Hypothalamus (tissue), 51 donors: ENCODE measurements around the gene USPL1.
A peak's percentile ranks its signal among the peaks of the same experiment; 100 is the strongest.
"Not testable (repeated sequence)": the region's sequence is repeated elsewhere in the genome, so short reads cannot be mapped to it uniquely, and the experiment has no call there.

ENCODE experiments used
- DNase-seq, 51 donors: peaks; one replicate each; lab custom pipeline; 2025; lab: John Stamatoyannopoulos, UW

Gene USPL1

DNA sequence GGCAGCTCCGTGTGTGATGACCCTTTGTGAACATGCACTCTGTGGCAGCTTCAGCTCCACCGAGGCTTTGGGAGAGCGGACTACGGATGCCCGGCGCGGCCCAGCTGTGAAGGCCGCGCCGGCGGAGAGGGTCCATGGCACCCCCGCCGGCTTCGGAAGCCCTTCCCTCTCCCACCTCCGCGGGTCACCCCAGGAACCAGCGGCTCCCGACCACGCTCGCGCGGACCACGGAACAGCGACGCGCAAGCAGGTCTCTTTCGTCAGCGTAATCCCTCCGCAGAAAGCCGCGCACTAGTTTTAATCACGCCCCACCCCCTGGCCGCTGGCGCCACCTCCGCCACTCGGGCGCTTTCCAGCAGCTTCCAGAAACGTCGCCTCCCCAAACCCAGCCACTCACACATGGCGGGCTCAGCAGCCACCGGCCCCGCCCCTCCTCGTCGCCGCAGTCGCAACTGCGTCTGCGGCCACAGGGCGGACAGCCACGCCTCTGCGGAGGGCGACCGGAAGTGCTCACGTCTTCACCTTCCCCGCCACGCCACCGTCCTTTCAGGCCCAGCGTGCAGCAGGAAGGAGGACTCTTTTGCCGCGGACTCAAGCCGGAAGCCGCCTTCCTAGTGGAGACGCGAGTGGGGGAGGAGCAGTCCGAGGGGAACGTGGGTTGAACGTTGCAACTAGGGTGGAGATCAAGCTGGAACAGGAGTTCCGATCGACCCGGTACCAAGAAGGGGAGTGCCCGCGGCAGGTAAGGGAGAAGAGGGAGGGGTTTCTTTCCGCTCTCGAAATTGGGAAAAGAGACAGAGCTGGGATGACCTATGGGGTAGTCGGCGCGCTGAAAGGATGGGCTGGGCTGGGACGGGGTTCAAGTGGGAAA is at the start of gene USPL1:
TSS of gene USPL1 (plus strand) at position 606 of the 871 bp plus-strand sequence. CDS start 3,221 bp downstream, outside the sequence.
- DNase-seq: peak; percentile 91 to 100 (median 98)

DNA sequence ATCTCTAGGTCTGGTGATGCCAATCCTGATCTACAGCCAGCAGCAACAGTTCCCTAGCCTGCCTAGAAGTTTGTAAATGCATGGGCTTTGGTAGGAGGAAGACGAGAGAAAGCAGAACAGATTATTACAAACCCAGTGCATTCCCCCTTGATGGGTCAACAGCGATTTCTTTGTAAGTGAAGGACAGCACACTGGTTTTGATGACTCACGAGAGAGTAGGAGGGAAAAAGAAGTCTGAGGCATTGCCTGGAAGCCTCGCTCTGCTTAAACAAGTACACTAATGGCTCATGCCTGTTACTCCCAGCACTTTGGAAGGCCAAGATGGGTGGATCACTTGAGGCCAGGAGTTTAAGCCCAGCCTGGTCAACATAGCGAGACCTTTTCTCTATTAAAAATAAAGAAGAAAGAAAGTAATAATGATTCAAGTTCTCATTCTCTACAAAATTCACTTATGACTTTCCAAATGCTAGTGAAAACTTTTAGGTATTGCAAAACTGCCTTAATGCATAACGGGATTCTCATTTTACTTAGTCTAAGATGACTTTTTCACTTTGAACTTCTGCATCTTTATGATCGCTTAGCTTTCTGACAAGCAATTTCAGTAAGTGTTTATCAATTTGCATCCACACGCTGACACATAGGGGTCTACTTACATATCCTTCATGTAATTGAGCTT is 47.7 kb upstream of the USPL1 start:
- peak in 10 of 51 donors; percentile 3 to 43 (median 24) for DNase-seq

DNA sequence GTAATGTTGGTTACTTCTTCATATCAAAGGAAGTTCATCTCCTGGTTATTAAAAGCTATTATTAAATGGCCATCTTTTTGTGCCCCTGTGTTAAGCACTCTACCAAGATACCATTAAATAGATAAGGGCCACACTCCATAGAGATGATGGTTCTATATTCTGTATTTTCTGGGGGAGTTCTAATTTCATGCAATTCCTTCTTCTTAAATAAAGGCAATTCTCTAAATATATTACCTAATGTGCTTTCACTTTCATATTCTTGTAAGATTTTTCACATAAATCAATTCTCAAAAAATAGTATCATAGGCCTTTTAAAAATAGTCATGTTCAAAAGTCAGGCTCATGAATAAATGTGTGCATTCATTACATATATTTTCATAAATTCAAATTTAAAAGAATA is 47.0 kb upstream of the USPL1 start:
- DNase-seq: no peak

DNA sequence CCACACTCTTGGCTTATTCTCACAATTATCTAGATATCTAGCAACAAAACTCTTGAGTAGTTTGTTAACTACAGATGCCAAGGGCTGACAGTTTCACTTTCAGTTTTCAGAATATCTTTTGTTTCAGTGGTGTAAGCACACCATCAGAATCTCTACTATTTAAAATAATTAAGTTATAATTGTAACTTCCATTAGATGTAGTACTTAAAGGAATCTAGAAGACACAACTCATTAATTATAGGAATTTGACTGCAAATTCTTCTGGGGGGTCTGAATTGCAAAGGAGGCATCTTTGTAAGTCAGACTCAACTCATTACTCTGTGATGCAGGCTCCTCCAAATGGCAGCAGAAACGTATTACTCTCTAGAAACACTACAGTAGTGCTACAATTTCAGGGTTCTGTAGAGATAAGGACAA is 44.9 kb upstream of the USPL1 start:
- DNase-seq: peak in 7 of 51 donors; percentile 1 to 63 (median 12)

DNA sequence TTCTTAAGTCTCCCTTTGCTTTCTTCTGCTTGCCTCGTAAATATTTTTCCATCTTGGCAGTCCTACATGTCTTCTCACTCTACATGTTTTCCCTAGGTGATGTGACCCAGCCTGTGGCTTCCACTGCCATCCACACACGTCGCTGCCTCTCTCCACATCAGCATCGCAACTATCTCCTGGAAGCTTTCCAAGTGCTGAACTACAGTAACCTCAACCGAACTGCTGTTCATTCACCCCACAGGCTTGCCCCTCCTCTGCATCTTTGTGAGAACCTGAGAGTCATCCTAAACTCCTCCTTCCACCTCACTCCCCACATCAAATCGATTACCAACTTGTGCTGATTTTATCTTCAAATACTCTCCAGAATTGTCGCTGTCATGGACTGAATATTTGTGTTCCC is 41.2 kb upstream of the USPL1 start:
- DNase-seq: peak in 1 of 51 donors; percentile 5

DNA sequence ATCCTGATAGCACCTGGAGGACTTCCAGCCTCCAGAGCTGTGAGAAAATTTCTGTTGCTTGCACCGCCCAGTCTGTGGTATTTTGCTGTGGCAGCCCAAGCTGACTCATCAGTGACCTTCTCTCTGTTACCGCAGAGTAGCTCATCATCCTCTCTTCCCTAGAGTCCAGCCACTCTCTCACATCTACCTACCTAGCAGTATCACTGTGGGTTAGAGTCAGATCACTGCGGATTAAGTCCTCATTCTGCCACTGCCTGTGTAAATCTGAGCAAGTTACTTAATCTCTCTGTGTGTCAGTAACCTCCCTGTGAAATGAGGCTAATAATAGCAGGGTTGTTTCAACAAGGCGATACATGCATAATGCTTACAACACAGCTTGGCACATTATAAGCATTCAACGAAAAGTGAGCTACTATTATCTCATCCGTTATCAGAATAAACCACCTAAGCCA is 40.3 kb upstream of the USPL1 start:
- DNase-seq: no peak

DNA sequence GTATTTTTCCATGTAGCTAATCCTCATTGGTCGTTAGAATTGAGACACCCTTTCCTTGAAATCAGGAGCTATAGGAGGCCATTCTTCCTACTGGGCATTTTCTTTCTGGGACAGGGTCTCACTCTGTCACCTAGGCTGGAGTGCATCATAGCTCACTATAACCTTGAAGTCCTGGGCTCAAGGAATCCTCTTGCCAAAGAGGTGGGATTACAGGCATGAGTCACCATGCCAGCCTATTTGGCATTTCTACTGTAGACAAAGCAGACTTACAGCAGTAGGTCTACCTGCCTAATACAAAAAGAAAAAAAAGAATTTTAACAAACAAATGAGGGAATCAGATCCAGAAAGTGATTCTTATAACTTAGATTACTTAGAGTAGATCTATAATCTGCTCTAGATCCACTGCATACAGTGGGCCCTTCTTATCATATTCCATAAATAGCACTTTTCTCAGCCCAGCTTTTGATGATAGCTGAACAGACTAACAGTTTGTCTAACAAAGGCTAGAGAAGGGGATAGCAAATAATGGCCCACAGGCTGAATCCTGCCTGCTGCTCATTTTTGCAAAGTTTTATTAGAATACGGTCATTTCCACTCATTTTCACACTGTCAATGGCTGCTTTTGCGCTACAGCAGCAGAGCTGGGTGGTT is 36.7 kb upstream of the USPL1 start:
- DNase-seq: no peak

DNA sequence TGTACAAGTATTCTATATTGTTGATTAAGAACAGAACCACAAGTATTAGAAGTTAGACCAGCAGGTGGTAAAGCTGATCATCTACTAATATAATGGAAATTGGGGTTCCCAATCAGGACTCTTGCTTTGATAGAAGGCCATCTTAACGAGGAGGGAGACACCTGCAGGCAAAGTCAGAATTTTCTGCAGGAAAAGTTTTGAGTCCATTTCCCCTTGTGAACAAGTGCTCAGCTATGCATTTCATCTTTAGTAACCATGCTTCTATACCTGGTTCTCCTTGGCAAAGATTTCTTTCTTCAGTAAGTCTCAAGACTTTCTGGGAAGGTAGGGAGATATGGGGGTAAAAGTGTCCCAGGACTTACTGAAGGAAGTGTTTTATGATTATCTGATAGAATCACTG is 36.1 kb upstream of the USPL1 start:
- no peak for DNase-seq

DNA sequence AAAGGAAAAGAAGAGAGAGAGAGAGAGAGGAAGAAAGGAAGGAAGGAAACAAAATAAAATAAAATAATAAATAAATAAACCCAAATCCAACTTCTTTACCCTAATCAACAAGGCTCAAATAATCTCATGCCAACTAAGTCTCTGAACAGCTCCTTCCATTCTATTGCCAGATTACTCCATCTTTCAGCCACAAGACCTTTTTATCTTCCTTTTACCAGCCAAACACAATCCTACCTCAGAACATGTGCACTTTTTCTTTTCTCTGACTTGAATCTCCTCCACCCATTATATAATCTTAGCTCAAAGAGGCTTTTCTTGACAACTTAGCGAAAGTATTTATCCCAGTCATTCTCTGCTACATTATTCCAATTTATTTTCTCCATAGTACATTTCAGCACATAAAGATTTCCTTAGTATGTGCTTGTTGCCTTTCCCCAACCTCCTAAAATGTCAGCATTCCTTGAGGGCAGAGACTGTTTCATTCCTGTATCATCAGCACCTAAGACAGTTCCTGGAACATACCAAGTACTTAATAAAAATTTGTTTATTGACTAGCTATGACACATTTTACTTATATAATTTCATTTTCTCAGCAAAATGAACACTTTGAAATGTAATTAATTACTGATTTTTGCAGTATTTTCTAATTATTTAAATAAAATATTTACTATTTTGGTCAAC is 33.5 kb upstream of the USPL1 start:
- no peak for DNase-seq

DNA sequence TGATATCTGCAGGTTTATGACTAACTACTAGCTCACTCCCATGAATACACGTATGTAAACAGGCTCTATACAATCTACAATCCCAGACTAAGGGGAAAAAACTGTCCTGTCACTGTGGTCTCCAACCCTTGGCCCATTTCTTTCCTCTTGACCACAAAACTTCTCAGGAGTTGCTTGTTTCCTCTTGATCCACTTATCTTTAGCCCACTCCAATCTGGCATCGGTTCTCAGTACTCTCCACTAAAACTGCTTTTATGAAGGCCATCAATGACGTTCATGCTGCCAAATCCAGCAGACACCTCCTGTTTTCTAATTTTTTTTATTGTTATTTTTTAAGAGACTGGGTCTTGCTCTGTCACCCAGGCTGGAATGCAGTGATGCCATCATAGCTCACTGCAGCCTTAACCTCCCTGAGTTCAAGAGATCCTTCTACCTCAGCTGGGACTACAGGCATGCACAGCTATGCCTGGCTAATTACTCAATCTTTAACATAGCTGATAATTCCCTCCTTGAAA is 31.9 kb upstream of the USPL1 start:
- no peak for DNase-seq

DNA sequence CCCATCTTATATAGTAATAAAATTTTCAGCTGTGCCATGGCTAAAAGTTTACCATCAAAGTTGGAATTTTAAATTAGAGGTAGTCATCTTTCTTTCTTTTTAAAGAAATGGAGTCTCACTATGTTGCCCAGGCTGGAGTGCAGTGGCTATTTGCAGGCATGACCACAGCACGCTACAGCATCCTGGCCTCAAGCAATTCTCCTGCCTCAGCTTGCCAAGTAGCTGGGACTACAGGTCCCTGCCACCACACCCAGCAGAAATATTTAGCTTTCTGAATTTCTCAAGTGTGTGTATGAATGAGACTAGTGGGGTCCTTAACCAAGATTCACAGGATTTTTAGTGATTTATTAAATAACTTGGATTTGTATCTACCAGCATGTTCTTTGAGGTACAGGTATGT is 30.5 kb upstream of the USPL1 start:
- DNase-seq: no peak

DNA sequence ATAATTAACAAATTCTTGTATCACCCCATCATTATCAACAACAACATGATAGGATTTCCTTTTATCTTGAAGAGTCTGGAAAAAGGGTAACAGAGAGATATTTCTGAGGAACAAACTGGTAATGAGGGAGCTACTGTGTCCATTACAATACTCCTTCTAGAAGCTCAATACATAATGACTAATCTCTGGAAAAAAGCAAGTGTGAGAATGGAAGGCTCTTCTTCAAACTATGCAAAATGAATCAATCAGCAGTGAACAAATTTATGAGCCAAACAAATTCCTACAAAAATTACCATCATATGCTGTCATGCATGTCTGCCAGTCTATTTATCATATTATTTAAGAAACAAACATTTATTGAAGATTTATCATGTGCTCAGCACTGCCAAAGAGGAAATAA is 30.0 kb upstream of the USPL1 start:
- DNase-seq: no peak

DNA sequence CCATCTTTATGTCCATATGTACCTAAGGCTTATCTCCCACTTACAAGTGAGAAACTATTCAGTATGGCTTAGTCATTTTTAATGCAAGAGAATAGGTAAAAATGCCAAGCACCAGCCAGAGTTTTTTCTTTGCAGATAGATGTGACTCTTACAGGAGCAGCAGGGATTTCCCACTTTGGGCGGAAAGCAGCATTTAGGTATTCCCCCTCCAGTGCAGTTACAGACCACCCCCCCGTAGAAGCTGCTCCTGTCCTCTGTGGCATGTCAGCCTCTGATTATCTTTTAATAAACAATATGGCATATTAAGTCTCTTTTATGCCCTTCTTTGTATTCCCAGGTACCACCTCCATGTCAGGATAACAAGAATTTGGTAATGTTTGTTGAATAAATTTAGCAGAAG is 24.7 kb upstream of the USPL1 start:
- DNase-seq: no peak

DNA sequence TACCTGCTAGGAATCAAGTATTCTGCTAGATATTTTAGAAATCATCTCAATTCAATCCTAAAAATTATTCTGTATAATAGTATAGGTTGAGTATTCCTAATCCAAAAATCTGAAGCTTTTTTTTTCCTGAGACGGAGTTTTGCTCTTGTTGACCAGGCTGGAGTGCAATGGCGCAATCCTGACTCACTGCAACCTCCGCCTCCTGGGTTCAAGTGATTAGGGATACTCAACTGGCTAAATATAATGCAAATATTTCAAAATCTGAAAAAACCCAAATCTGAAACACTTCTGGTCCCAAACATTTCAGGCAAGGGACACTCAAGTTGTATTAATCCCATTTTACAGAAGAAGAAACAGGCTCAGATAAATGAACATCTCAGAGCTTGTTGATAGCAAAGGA is 17.2 kb upstream of the USPL1 start:
- no peak for DNase-seq

DNA sequence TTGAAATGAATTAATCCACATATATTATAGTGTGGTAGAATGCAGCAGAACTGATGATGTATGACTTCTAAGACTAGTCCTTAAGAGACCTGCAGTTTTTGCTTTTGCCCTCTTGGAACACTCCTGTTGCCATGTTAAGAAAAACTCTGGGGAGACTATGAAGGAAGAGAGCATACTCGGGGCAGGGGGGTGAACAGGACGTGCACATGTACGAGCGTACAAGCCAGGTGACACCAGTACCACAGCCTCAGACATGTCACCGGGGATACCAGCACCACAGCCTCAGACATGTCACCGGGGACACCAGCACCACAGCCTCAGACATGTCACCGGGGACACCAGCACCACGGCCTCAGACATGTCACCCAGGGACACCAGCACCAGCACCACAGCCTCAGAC is 15.9 kb upstream of the USPL1 start:
- DNase-seq: no peak

DNA sequence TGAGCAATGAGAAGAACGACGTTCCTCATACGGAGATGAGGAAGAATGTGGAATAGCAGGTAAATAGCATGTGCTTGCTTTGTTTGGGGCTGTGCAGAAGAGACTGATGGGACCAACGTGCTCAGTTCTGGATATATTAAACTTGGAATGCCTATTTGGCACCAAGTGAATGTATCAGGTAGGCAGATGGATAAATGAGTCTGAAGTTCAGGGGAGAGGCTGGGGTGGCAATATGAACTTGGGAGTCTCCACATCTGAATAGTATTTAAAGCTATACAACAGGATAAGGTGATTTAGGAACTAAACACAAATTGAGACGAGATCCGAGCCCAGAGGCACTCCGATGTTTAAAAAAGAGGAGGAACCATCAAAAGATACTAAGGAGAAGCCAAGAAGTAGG is 12.7 kb upstream of the USPL1 start:
- no peak for DNase-seq

DNA sequence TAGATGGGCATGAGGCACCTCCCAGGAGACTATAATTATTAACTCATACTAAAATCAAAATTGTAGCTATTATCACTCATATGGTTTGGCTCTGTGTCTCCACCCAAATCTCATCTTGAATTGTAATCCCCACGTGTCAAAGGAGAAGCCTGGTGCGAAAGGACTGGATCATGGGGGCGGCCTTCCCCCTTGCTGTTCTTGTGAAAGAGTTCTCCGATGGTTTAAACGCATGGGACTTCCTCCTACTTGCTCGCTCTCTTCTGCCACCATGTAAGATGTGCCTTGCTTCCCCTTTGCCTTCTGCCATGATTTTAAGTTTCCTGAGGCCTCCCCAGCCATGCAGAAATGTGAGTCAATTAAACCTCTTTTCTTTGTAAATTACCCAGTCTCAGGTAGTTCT is 10.5 kb upstream of the USPL1 start:
- not testable (repeated sequence) for DNase-seq

DNA sequence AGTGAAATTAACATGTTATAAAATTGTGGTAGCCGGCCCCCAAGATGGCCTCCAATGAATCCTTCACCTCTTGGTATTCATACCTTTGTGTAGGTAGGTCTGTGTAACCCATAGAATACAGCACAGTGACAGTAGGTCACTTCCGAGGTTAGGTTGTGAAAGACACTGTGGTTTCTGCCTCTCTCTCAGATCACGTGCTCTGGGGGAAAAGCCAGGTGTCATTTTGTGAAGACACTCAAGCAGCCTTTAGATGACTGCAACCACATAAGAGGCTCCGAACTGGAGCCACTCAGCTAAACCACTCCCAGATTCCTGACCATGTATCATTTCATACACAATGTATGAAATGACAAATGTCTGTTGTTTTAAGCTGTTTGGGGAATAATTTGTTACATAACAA is 9.8 kb upstream of the USPL1 start:
- no peak for DNase-seq

DNA sequence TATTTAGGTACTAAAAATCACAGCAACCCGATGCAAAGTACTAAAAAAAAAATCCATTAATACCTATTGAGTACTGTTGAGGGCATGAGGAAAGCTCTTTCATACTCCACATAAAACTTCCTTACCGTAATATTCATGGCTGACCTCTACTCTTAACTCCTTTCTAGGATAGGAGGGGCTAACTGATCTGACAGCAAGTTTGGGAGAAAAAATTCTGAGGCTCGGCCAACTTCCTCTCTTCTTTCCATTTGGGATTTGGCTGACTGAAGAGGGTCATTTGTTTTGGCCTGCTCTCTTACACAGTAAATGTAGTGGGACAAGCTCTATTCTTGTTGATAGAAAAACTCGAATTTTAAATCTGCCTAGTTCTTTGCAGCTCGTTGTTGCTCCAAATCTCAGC is 9.4 kb upstream of the USPL1 start:
- DNase-seq: no peak

DNA sequence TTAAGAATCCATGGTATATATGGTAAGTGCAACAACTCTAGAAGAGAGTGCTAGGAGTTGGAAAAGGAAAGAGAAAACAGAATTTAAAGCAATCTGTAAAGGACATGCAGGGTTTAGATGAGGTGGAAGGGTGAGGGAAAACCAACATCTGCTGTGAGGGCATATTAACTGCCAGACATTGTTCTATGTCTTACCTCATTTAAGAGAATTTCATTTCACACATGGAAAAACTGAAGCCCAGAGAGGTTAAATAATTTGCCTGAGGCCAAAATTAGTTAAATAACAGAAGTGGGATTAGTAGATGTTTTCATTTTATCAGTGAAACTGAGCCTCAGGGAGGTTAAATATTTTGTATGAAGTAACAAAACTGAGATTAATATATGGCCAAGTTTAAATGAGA is 7.4 kb upstream of the USPL1 start:
- DNase-seq: no peak

DNA sequence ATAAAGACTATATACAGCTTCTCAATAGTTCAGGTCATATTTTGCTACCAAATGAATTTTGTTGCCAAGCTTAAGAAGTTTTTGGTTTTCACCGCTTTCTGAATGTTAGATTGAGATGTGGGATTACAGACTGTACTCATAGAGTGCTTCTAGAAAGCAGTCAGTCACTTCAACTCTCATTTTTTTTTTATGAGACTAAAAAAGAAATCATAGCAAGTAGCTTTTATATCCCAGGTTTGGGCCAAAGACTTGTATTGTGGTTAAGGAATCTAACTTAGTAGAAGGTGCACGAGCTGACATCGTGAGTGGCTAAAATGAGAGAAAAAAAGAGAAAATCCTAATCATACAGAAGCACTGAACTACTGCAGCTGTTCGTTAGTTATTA is 2.2 kb upstream of the USPL1 start:
- peak in 1 of 51 donors; percentile 39 for DNase-seq
